Coronary artery (tissue), 2 donors: ENCODE measurements around the gene CCDC8.

Source experiments
- DNase-seq: peaks from one replicate; pipeline ENCODE4 v3.0.0-alpha.2; 2017; ENCODE audit warnings: low spot score
- H3K27ac ChIP-seq, 2 donors: fragments of 200-600 bp; sonication (generic); one replicate each; pipeline ENCODE4 v1.5.1; 2016 to 2019
- H3K4me3 ChIP-seq: fragments of 200-600 bp; sonication (generic); 2 replicates; pipeline ENCODE4 v1.5.1; 2016; ENCODE audit warnings: mild to moderate bottlenecking, moderate library complexity
- TF ChIP-seq, protein P1 (sequence below): fragments of 200-600 bp; sonication (generic); IDR thresholded peaks from one replicate; pipeline ENCODE4 v1.5.1; 2019; ENCODE audit warnings: antibody characterized with exemption

Gene CCDC8

GRCh38 chr19:46452186-46452585 is 38.8 kb upstream of the CCDC8 start:
- TF ChIP-seq, protein P1, sequence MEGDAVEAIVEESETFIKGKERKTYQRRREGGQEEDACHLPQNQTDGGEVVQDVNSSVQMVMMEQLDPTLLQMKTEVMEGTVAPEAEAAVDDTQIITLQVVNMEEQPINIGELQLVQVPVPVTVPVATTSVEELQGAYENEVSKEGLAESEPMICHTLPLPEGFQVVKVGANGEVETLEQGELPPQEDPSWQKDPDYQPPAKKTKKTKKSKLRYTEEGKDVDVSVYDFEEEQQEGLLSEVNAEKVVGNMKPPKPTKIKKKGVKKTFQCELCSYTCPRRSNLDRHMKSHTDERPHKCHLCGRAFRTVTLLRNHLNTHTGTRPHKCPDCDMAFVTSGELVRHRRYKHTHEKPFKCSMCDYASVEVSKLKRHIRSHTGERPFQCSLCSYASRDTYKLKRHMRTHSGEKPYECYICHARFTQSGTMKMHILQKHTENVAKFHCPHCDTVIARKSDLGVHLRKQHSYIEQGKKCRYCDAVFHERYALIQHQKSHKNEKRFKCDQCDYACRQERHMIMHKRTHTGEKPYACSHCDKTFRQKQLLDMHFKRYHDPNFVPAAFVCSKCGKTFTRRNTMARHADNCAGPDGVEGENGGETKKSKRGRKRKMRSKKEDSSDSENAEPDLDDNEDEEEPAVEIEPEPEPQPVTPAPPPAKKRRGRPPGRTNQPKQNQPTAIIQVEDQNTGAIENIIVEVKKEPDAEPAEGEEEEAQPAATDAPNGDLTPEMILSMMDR = no peak
- DNase-seq = no peak
- peak overlapping the region; percentile 67 to 77 for H3K27ac ChIP-seq
- no peak overlapping the region for H3K4me3 ChIP-seq

- no peak overlapping the region for H3K4me3 ChIP-seq
- DNase-seq = no peak
- TF ChIP-seq, protein P1 = no peak
- peak overlapping the region; percentile 67 to 77 for H3K27ac ChIP-seq
These were observed 38.0 kb upstream of the CCDC8 start for GRCh38 chr19:46451352-46451751.

DNA sequence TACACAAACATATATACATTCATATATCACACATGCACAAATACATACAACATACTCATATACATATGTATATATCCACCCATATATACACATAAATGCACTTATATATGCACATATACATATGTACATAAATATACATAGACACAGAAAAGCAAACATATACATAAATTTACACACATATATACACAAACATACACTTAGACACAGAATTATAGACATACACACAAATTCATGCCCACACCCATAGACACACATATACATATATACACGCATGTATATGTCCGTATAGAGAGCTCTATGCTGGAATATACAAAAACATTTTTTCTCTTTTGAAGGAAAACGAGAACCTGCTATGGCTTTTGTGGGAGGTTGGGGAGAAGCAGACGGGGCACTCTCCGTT is 37.4 kb upstream of the CCDC8 start:
- no peak overlapping the region for H3K4me3 ChIP-seq
- DNase-seq = no peak
- TF ChIP-seq, protein P1 = no peak
- H3K27ac ChIP-seq = peak overlapping the region; percentile 67 to 77

- H3K27ac ChIP-seq = peak overlapping the region; percentile 24 to 67
- H3K4me3 ChIP-seq = no peak overlapping the region
- DNase-seq = no peak
- TF ChIP-seq, protein P1 = no peak
These were observed 35.9 kb upstream of the CCDC8 start for GRCh38 chr19:46449228-46449627.

DNA sequence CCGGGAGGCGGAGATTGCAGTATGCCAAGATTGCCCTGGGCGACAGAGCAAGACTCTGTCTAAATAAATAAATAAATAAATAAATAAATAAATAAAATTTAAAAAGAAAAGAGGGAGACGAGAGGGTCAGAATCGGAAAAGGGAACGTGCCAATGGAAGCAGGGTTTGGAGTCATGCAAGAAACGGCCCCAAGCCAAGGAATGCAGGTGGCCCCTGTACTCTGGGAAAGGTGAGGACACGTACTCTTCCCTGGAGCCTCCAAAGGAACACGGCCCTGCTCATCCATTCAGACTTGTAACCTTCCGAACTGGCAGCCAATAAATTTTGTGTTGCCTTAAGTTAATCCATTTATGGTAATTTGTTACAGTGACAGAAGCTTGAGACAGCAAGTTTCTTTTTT is 35.2 kb upstream of the CCDC8 start:
- no peak overlapping the region for H3K4me3 ChIP-seq
- peak overlapping the region; percentile 55 to 84 for H3K27ac ChIP-seq
- DNase-seq = no peak
- TF ChIP-seq, protein P1 = no peak

DNA sequence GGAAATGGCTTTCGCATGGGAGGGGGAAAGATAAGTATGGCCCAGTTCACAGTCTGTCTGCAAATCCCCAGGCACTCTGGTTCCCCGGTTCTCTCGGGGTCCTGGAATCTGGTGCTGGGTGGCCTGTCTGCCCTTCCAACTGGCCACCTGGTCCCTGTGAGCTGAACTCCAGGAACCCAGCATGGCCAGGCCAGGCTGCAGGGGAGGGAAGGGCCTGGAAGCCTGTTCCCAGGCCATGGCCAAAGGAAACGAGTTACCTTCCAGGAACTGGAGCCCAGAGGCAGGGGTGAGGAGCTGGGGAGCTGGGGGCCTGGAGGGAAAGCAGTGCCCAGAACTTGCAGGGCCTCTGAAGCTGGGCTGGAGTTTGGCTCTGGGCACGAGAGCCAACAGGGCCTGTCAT is 34.5 kb upstream of the CCDC8 start:
- Histone ChIP-seq H3K27ac (peak overlapping the region; percentile 55 to 84), H3K4me3 (no peak overlapping the region)
- no peak for DNase-seq
- TF ChIP-seq, protein P1 = no peak

DNA sequence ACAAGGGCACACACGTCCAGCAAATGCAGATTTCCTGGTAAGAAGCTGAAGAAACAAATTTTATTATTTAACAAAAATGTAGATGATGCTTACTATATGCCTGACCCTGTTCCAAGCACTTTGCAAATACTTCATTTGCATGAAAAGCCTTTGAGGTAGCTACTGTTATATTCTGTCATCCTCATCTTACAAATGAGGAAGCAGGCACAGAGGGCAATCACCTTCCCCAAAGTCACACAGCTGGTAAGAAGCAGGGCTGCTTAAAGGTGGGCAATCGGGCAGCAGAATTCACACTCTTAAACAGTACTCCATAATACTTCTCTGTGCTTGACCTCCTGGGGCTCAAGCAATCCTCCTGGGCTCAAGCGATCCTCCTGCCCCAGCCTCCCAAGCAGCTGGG is 33.6 kb upstream of the CCDC8 start:
- TF ChIP-seq, protein P1 = no peak
- peak overlapping the region in 1 of 2 donors; percentile 84 for H3K27ac ChIP-seq
- no peak for DNase-seq
- no peak overlapping the region for H3K4me3 ChIP-seq
